NCI-H2107 treated with DMSO at 0.1 percent for 48 hours (cell line): ENCODE data around the gene NRXN3.

Source experiments
- DNase-seq: peaks from one replicate; lab custom pipeline; 2025; ENCODE audit not compliant: unreplicated experiment; lab: John Stamatoyannopoulos, UW

The NRXN3 gene

GRCh38 chr14:78767436-78767835, 597.3 kb downstream of the NRXN3 start:
- DNase-seq: no peak

GRCh38 chr14:78782551-78782950, 612.4 kb downstream of the NRXN3 start:
- DNase-seq: no peak

GRCh38 chr14:78785265-78785664, 615.1 kb downstream of the NRXN3 start:
- DNase-seq: no peak

GRCh38 chr14:78788467-78789360, 618.5 kb downstream of the NRXN3 start:
- no peak for DNase-seq

GRCh38 chr14:78790271-78790670, 620.1 kb downstream of the NRXN3 start:
- DNase-seq: no peak

GRCh38 chr14:78798757-78799156, 628.6 kb downstream of the NRXN3 start:
- no peak for DNase-seq

- no peak for DNase-seq
Measured at GRCh38 chr14:78805570-78805969, 635.4 kb downstream of the NRXN3 start.

GRCh38 chr14:78823035-78823434, 652.9 kb downstream of the NRXN3 start:
- DNase-seq: no peak

GRCh38 chr14:78823516-78823915, 653.3 kb downstream of the NRXN3 start:
- no peak for DNase-seq

GRCh38 chr14:78829274-78829673, 659.1 kb downstream of the NRXN3 start:
- no peak for DNase-seq

- peak; percentile 33 for DNase-seq
Measured at GRCh38 chr14:78834766-78835451, 664.7 kb downstream of the NRXN3 start.

- DNase-seq: no peak
Measured at GRCh38 chr14:78835909-78836308, 665.7 kb downstream of the NRXN3 start.

GRCh38 chr14:78836777-78837176, 666.6 kb downstream of the NRXN3 start:
- DNase-seq: peak; percentile 96

- DNase-seq: no peak
Measured at GRCh38 chr14:78838959-78839358, 668.8 kb downstream of the NRXN3 start.

- no peak for DNase-seq
Measured at GRCh38 chr14:78840898-78841297, 670.7 kb downstream of the NRXN3 start.

GRCh38 chr14:78847801-78848200, 677.6 kb downstream of the NRXN3 start:
- no peak for DNase-seq

GRCh38 chr14:78848234-78848820, 678.2 kb downstream of the NRXN3 start:
- DNase-seq: peak; percentile 58

GRCh38 chr14:78849952-78850351, 679.8 kb downstream of the NRXN3 start:
- no peak for DNase-seq

GRCh38 chr14:78851189-78851588, 681.0 kb downstream of the NRXN3 start:
- no peak for DNase-seq

GRCh38 chr14:78852040-78852439, 681.9 kb downstream of the NRXN3 start:
- no peak for DNase-seq

GRCh38 chr14:78857974-78858373, 687.8 kb downstream of the NRXN3 start:
- DNase-seq: no peak

- DNase-seq: no peak
Measured at GRCh38 chr14:78863143-78863542, 693.0 kb downstream of the NRXN3 start.
